Esophagus squamous epithelium (tissue), 4 donors: Measurements from ENCODE around the gene UMODL1.

Source experiments
- POLR2A ChIP-seq, 4 donors: fragments of 450-650 bp; IDR thresholded peaks; one replicate each; pipeline ENCODE4 v1.6.1; 2017; ENCODE audit warnings: antibody characterized with exemption in 4 of 4, mild to moderate bottlenecking in 4 of 4, moderate library complexity in 3 of 4
- TF ChIP-seq, protein P1 (sequence below), 6 experiments: fragments of 450-650 bp in 4 of 6; fragments of 200-600 bp in 2 of 6; sonication (generic) in 2 of 6; IDR thresholded peaks; one replicate each; pipeline ENCODE4 v1.5.1; 2016 to 2019; ENCODE audit warnings: antibody characterized with exemption in 6 of 6, mild to moderate bottlenecking in 4 of 6, moderate library complexity in 4 of 6

DNA sequence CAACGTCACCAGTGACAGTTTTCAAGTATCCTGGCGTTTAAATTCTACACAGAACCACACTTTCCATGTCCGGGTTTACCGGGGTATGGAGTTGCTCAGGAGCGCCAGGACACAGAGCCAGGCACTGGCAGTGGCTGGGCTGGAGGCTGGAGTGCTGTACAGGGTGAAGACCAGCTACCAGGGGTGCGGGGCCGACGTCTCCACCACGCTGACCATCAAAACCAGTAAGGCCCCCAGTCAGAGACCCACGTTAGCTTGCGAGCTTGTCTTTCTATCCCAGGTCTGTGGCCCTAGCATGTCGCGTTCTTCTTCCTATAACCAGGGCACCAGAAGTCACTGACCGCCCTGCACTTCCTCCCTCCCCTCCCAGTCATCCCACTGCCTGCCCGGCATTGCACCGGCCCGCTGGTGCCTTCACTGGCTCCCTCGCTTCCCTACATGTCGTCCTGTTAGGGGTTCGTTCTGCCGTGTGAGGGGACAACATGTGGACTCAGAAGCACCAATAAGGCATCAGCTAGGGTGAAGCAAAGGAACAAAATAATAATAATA, 27.9 kb downstream of the UMODL1 start:
- TF ChIP-seq POLR2A (IDR thresholded peaks at IDR 0.05), result no peak
- TF ChIP-seq, protein P1, sequence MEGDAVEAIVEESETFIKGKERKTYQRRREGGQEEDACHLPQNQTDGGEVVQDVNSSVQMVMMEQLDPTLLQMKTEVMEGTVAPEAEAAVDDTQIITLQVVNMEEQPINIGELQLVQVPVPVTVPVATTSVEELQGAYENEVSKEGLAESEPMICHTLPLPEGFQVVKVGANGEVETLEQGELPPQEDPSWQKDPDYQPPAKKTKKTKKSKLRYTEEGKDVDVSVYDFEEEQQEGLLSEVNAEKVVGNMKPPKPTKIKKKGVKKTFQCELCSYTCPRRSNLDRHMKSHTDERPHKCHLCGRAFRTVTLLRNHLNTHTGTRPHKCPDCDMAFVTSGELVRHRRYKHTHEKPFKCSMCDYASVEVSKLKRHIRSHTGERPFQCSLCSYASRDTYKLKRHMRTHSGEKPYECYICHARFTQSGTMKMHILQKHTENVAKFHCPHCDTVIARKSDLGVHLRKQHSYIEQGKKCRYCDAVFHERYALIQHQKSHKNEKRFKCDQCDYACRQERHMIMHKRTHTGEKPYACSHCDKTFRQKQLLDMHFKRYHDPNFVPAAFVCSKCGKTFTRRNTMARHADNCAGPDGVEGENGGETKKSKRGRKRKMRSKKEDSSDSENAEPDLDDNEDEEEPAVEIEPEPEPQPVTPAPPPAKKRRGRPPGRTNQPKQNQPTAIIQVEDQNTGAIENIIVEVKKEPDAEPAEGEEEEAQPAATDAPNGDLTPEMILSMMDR (IDR thresholded peaks at IDR 0.05), result no peak
